GM18519 (cell line): ENCODE data around the gene NBEA.
"Not testable (repeated sequence)": the region's sequence is repeated elsewhere in the genome, so short reads cannot be mapped to it uniquely, and the experiment has no call there.

ENCODE experiments used
- ATAC-seq: cut with Tn5 transposase; IDR thresholded peaks from one replicate; pipeline ENCODE4 v1.9.1; 2021; ENCODE audit warnings: mild to moderate bottlenecking, moderate library complexity; ENCODE audit not compliant: unreplicated experiment, low FRiP score

The NBEA gene, protein sequence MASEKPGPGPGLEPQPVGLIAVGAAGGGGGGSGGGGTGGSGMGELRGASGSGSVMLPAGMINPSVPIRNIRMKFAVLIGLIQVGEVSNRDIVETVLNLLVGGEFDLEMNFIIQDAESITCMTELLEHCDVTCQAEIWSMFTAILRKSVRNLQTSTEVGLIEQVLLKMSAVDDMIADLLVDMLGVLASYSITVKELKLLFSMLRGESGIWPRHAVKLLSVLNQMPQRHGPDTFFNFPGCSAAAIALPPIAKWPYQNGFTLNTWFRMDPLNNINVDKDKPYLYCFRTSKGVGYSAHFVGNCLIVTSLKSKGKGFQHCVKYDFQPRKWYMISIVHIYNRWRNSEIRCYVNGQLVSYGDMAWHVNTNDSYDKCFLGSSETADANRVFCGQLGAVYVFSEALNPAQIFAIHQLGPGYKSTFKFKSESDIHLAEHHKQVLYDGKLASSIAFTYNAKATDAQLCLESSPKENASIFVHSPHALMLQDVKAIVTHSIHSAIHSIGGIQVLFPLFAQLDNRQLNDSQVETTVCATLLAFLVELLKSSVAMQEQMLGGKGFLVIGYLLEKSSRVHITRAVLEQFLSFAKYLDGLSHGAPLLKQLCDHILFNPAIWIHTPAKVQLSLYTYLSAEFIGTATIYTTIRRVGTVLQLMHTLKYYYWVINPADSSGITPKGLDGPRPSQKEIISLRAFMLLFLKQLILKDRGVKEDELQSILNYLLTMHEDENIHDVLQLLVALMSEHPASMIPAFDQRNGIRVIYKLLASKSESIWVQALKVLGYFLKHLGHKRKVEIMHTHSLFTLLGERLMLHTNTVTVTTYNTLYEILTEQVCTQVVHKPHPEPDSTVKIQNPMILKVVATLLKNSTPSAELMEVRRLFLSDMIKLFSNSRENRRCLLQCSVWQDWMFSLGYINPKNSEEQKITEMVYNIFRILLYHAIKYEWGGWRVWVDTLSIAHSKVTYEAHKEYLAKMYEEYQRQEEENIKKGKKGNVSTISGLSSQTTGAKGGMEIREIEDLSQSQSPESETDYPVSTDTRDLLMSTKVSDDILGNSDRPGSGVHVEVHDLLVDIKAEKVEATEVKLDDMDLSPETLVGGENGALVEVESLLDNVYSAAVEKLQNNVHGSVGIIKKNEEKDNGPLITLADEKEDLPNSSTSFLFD (N-terminal part only)

DNA sequence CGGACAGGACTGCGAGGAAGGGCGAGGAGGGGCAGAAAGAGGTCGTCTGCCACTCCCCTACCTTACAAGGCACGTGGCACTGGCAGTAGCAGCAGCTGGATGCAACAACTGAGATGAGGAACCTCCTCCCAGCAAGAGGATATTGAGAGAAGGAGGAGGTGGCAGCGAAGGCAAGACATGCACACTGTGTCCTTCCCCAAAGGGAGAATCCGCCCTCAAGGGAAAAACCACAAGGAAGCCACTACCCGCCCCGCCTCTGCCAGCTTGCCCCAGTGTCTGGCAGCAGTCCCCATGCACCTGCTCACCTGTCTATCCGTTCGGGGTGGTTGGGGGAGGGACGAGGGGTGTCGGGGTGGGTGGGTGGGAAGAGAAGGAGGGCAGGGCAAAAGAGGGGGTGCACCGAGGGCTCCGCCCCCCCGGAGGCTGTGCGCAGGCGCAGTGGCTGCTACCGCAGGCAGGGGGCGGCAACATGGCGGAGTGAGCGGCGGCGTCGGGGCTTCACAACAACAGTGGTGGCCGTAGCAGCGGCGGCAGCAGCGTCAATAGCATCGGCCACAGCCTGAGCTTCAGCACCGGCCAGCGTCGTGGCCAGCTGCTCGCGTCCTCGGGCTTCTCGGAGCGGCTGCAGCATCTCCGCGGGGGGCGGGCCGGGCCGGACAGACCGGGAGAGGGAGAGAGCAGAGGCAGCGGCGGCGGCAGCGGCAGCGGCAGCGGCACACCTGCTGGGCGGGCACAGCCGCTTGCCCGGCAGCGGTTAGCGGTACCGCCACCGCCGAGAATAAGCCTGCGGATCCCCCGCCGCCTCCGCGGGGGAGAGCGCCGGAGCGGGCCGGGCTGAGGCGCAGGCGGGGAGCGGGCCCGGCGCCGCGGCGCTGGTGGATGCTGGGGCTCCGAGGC is at the start of gene NBEA:
TSS of gene NBEA (plus strand) at position 436 of the 897 bp plus-strand sequence. CDS start 551 bp downstream, outside the sequence.
- ATAC-seq = peak; percentile 41

DNA sequence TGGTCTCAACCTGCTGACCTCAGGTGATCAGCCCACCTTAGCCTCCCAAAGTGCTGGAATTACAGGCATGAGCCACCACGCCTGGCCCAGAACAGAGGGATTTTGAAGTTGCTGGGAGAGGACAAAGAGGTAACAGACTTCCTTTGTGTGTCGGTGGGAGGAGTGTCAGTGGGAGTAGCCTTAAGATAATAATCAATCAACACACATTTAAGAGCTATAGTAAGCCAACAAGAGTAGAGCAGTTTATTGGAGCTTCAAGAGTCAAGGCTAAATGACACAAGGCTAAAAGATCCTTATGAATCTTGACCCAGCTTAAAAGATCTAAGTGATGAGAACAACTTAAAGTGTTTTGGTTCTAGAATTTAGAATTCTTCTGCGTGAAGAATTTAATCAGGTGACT is 47.3 kb upstream of the NBEA start:
- no peak for ATAC-seq

DNA sequence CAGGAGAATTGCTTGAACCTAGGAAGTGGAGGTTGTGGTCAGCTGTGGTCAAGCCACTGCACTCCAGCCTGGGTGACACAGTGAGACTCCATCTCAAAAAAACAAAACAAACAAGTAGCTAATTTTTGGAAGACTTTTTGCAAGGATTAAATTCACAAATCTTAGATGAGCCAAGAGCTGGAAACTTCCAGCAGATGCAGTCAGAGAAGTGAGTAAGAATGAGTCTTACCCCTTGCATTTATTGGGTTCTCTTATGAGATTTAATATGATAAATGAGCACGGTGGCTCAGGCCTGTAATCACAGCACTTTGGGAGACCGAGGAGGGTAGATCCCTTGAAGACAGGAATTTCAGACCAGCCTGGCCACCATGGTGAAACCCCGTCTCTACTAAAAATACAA is 44.9 kb upstream of the NBEA start:
- no peak for ATAC-seq

DNA sequence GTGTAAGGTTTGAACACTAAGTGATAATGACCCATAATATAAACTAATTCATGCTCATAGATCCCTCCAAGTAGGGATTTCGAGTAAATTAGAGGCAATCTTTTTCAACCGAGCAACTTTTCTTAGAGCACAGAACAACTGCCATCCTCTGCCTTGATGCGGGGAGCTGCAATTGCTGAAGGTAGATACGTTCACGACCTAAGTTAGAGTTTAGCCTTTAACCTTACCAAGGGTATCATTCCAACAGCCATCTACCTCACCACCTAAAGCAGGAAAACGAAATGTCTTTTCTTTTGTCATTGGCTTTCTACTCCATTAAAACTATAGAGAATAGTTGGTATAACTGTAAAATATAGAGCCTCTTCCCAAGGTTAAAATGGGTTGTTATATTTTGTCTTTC is 42.2 kb upstream of the NBEA start:
- ATAC-seq = no peak

DNA sequence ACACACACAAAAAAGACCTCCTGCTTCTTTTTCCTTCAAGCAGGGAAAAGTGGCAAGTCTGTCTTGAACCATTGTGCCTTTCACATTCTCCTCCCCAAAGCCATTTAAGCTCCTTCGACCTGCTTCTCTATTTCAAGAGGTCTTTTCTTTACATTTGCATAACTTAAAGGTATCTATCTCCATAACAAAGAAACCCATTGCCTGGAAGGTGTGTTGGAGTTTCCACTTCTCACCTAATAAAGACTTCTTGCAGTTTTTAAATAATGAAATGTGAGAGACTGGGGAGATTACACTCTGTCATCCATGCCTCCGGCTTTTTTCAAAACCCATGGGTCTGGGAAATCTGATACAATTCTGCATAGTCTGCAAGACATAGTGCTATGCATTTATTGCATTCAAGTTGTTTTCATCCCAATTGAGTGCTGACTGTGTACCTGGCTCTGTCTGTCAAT is 41.8 kb upstream of the NBEA start:
- no peak for ATAC-seq

DNA sequence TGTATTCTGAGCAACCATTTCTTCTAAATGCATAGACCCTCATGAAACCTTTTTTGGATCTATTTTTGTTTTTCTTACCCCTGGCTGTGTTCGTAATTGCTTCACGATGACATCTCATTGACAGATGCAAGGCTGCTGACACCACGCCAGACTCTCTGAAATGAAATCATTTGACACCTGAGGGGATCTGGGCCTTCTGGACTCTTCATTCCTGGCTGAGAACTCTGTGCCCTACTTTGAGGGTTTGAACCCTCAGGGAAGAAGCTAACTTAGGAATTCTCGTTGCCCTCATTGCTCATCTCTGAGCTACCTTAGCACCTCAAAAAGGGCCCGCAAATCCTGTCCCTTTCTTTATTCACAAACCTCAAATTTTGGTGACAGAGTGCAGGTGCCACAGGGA is 40.5 kb upstream of the NBEA start:
- ATAC-seq = no peak

DNA sequence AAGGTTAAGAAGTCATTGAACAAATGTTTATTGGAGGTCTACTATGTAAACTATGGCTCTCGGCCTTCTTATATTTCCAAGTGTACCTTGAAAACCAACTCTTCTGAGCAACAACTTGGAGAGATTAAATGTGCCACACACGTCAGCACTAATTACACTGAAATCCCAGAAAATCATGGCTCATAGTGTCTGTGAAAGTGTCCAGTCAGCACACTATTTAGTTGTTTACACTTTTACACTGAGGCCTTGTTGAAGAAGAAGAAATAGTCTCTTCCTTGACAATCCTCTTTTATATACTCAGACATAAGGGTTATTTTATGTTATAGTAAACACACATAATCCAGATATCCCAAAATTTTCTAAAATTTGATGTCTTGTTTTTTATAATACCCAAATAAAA is 30.9 kb upstream of the NBEA start:
- ATAC-seq = no peak

DNA sequence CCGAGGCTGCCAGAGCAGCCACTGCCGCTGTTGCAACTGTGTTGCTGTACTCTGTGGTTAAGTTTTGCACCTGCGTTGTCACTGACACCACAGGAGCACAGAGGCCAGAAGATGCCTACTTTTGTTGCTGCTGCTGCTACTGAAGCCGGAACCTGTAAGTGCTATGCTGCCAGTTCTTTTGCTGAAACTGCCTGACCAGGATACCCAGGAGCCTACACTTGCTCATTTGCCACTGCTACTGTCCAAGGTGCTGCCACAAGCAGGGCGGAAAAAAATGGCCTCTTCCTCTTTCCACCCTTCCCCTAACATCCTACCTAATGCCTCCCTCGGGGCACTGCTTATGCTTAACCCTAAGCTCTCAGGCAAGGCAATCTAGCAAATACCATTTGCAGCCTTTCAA is 29.0 kb upstream of the NBEA start:
- no peak for ATAC-seq

DNA sequence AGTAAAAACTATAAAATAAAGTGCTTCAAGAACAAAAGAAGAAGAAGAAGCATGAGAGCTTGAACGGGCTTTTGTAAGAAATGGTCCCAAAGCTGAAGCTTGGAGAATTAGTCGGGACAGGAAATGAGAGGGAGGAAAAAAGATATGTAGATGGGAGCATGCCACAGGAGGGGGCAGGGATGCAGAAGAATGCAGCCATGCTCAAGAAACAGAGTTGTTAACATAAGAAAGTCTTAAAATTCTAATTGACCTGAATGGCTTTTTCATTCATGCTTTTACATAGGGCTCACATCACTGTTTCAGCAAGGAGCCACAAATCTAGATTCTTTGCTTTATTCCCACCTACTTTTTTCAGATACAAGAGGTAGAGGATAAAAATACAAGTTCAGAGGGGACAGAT is 27.7 kb upstream of the NBEA start:
- no peak for ATAC-seq

DNA sequence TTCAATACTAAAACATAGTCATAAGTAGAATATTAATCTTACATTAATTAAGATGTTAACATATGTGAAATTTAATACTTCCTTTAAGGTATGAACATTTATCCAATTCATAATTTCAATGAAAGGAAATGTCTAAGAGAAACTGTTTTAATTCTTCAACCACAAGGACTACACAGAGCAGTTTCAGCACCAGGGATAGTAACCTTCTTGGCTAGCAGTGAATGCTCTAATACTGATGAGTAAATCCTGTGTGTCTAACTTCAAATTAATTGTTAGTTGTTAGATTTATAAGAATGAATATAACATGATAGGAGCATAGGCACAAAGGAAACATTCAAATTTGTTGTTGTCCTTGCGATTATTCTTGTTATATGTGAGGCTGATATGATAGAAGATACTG is 15.6 kb upstream of the NBEA start:
- no peak for ATAC-seq

DNA sequence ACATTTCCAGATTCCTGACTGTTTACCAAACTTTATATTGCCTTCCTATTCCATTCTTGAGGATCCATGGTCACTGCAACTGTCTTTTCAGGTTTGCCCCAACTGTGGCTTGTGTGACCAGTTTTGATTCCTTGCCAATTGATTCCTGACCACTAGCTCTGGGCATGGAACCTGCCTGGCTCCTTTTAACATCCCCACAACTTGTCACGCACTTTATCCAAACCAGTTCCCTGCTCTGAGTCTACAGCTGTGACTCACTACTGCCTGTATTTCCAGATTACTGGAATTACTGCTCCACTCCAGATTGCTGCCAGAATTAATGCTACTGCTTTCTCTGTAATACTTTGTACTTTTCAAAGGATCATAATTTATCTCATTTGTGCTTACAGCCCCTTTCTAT is 13.4 kb upstream of the NBEA start:
- ATAC-seq = not testable (repeated sequence)

DNA sequence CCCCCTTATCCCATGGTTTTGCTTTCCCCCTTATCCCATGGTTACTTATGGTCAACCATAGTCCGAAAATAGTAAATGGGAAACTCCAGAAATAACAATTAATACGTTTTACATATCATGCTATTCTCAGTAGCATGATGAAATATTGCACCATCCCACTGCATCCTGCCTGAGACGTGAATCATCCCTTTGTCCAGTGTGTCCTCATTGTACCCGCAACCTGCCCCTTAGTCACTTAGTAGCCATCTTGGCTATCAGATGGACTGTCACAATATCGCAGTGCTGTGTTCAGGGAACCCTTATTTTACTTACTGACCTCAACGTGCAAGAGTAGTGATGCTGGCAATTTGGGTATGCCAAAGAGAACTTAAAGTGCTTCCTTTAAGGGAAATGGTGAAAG is 10.5 kb upstream of the NBEA start:
- ATAC-seq = no peak

DNA sequence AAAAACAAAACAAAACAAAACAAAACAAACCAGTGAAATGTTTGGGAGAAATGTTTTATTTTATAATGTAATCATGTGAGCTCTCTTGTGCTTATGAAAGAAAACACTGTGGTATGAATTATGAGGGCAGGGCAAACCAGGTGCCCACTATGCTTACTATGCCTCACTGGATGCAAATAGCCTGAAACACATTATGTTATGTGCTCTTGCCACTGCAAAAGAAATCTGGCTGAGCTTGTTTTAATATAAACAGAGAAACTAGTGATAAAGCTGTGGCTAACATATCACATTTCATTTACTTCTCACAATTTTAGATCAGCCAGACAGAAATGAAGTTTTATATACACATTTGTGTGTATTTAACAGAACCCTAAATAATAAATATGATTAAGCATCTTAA is 8.7 kb upstream of the NBEA start:
- ATAC-seq = no peak

DNA sequence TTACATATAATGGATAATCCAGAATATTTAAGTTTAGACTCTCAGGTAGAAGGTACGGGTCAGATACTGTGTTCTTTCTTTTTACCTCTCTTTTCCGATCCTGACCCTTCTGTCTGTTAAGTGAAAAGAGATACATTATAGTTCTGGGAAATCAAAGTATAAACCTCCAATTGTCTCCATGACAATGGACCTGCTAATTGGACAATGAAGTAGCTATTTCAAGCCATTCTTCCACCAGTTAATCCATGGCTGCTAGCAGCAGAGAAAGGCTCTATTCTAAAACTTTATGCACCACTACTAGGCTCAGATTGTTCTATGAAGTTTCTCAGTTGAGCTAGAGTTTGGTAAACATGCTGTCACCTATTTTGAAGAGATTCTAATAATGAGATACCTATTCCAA is 8.3 kb upstream of the NBEA start:
- ATAC-seq = no peak

DNA sequence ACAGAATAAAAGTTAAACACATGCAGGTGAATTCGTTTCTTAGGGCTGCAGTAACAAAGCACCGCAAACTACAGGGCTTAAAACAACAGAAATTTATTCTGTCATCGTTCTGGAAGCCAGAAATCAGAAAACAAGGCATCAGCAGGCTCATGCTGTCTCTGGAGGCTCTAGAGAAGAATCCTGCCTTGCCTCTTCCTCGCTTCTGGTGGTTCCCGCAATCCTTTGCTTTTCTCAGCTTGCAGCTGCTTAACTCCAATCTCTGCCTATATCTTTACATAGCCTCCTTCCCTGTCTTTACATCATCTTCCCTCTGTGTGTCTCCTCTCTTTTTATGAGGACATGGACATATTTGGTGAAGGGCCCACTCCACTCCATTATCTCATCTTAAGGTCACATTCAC is 6.2 kb upstream of the NBEA start:
- no peak for ATAC-seq

DNA sequence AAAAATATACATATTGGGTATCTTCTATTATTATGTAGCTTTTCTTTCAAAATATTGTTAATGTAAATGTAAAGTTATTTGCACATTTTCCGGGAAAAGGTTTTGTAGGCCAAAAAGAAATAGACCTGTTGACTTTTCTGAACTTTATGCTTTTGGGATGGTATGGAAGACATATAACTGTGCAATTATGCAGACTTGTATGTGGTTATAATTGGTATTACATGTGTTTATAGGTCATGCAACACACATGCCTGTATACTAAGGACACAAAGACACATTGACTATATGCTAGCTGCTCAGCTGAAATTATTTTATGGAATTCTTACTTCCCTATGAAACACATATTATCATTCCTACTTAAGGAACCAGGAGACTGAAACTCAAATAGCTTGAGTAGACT is 2.3 kb upstream of the NBEA start:
- ATAC-seq = no peak

DNA sequence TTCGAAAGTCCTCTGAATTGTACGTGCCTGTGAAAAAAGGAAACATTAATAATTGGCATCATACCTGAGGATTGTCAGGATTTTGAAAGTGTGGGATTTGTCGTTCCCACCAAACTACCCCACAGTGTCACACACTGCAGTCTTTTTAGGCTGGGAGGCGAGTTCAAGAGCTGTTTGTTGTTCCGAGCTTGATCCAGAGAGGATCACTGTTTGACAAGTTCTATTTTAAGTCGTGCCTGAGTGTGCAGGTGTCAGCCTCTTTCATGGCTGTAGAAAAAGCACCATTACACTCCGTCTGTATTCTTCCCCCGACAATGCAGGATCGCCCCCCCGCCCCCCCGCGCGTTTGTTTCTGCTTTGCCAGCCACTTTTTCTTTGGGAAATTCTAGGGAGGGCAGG is 635 bp upstream of the NBEA start:
- no peak for ATAC-seq

DNA sequence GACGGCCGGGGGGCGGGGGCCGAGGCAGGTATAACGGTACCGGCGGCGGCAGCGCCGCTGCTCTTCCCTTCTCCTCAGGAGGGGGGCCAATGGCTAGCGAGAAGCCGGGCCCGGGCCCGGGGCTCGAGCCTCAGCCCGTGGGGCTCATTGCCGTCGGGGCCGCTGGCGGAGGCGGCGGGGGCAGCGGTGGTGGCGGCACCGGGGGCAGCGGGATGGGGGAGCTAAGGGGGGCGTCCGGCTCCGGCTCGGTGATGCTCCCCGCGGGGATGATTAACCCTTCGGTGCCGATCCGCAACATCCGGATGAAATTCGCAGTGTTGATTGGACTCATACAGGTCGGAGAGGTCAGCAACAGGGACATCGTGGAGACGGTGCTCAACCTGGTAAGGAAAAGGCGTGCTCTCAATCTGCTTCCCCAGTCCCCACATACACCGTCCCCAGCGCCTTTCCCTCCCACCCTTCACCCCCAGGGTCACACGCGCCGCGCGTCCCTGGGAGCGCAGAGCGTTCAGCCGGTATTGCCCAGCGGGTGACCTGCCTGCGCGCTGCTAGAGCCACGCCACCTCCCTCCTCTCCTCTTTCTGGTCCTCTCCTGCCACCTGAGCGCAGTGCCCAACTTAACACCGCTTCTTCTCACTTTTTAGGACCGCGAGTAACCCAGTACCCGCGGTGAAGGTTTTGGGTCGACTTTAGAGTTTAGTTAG is 814 bp downstream of the NBEA start:
- ATAC-seq = no peak

DNA sequence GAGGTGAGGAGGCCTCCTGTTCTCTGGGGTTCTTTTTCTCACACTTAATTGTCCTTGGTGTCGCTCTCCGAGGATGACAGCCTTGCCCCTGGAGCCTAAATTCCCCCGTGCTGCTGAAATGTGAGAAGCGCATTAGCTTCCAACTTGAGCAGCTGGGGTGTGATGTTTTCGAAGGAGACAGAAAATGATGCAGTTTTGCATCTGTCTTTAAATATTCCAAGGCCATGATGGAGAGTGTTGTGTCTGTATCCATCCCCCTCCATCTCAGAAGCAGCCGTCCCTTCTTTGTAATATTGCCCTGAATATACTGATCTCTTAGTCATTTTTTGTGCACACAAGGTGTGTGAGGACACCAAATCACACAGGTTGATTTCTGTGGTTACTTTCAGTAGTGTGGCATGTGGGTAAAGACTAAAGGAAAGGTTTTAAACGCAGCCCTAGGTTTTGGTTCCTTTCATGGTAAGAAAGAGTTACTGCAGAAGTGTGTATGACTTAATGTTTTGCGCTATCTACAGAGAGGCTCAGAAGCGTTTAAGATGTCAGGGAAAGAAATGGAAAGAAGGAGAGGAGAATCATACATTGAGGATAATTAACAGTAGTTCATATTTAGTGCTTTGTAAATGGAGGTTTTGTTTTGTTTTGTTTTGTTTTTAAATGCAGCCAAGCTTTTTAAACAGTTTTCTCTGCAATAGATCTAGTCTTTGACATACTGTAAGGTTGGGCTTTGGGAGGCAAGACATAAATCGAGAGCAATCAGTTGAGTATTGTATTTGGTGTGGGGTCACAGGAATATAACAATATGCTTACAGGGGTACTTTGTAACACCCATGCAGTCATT is 1.6 kb downstream of the NBEA start:
- no peak for ATAC-seq
